Measurements from ENCODE around the gene MYBL2.

MYBL2 gene

GRCh38 chr20:43723735-43724134, 56.8 kb downstream of the MYBL2 start:
- DNase-seq, result no peak

- DNase-seq, result no peak
Measured at GRCh38 chr20:43724383-43724782, 57.5 kb downstream of the MYBL2 start.

- no peak for DNase-seq
Measured at GRCh38 chr20:43725666-43726065, 58.8 kb downstream of the MYBL2 start.

GRCh38 chr20:43726333-43726732, 59.4 kb downstream of the MYBL2 start:
- no peak for DNase-seq

- DNase-seq, result no peak
Measured at GRCh38 chr20:43726811-43727338, 60.0 kb downstream of the MYBL2 start, which contains the start of gene GTSF1L. TSS of gene GTSF1L (minus strand) at chr20:43727002. CDS start at chr20:43726694, 308 bp downstream.

- DNase-seq, result no peak
Measured at GRCh38 chr20:43727980-43728590, 61.2 kb downstream of the MYBL2 start.

- no peak for DNase-seq
Measured at GRCh38 chr20:43728686-43729255, 61.9 kb downstream of the MYBL2 start.

- DNase-seq, result no peak
Measured at GRCh38 chr20:43731469-43731868, 64.6 kb downstream of the MYBL2 start.

GRCh38 chr20:43731927-43732326, 65.0 kb downstream of the MYBL2 start:
- DNase-seq, result no peak

GRCh38 chr20:43736588-43737158, 69.8 kb downstream of the MYBL2 start:
- no peak for DNase-seq

GRCh38 chr20:43737925-43738324, 71.0 kb downstream of the MYBL2 start:
- DNase-seq, result no peak

- DNase-seq, result no peak
Measured at GRCh38 chr20:43739148-43739749, 72.3 kb downstream of the MYBL2 start.

- no peak for DNase-seq
Measured at GRCh38 chr20:43740642-43741041, 73.7 kb downstream of the MYBL2 start.

- DNase-seq, result no peak
Measured at GRCh38 chr20:43744151-43744611, 77.3 kb downstream of the MYBL2 start.

- no peak for DNase-seq
Measured at GRCh38 chr20:43744966-43745730, 78.2 kb downstream of the MYBL2 start.

GRCh38 chr20:43746344-43747137, 79.6 kb downstream of the MYBL2 start:
- DNase-seq, result no peak

GRCh38 chr20:43748274-43748673, 81.4 kb downstream of the MYBL2 start:
- DNase-seq, result no peak

GRCh38 chr20:43749734-43750294, 82.9 kb downstream of the MYBL2 start:
- DNase-seq, result peak; percentile 65

- no peak for DNase-seq
Measured at GRCh38 chr20:43750774-43751166, 83.9 kb downstream of the MYBL2 start.

- DNase-seq, result no peak
Measured at GRCh38 chr20:43751167-43752050, 84.5 kb downstream of the MYBL2 start.

GRCh38 chr20:43752051-43752360, 85.1 kb downstream of the MYBL2 start:
- no peak for DNase-seq
